Right atrium auricular region (tissue), 2 donors: ENCODE measurements around the gene ESRRA. TPM values are rescaled to one million over a fixed set of nuclear protein-coding genes. Genes with fewer than 3 reads are reported as not detected.

Source experiments
- DNase-seq: peaks from one replicate; pipeline ENCODE4 v3.0.0-alpha.2; 2019; ENCODE audit warnings: low spot score
- H3K27ac ChIP-seq, 2 donors: fragments of 200-600 bp; sonication (generic); 1 replicate in 1 of 2; 2 replicates in 1 of 2; pipeline ENCODE4 v1.5.1; 2016 to 2019
- H3K27me3 ChIP-seq, 2 donors: fragments of 200-600 bp; sonication (generic); one replicate each; pipeline versions ENCODE4 v1.5.1 to v1.6.0; 2017 to 2019
- H3K36me3 ChIP-seq: fragments of 200-600 bp; sonication (generic); one replicate; pipeline ENCODE4 v1.5.1; 2016
- H3K4me1 ChIP-seq, 2 donors: fragments of 200-600 bp; sonication (generic); one replicate each; pipeline versions ENCODE4 v1.5.1 to v1.6.0; 2017 to 2019
- H3K4me3 ChIP-seq, 2 donors: fragments of 200-600 bp; sonication (generic); 1 replicate in 1 of 2; 2 replicates in 1 of 2; pipeline ENCODE4 v1.5.1; 2017 to 2019; ENCODE audit warnings: mild to moderate bottlenecking in 1 of 2, moderate library complexity in 1 of 2
- H3K9me3 ChIP-seq, 2 donors: fragments of 200-600 bp; sonication (generic); one replicate each; pipeline ENCODE4 v1.5.1; 2019
- total RNA-seq, 2 donors: library from RNA; depleted of rRNA; stranded (reverse); fragments of >200 nt; gene quantifications; one replicate each; pipeline ENCODE4 v1.1.0, GENCODE V29; 2016
- TF ChIP-seq, protein P1 (sequence below), 2 donors: fragments of 200-600 bp; sonication (generic); IDR thresholded peaks; one replicate each; pipeline ENCODE4 v1.5.1; 2019; ENCODE audit warnings: antibody characterized with exemption in 2 of 2

ESRRA gene
- total RNA-seq, 2 donors from 2014 or later: 164 to 190 TPM

GRCh38 chr11:64334764-64335735 lies 29.7 kb downstream of the ESRRA start:
- Histone ChIP-seq H3K4me1 (peaks cover 0 to 16% of the 10 kb centered on the region in 2 donors), H3K9me3 (no peaks in the 10 kb centered on the region), H3K27me3 (no peaks in the 10 kb centered on the region), H3K4me3 (no peak overlapping the region), H3K27ac (peak overlapping the region in 1 of 2 donors; percentile 27), H3K36me3 (no peaks in the 10 kb centered on the region)
- peak; percentile 74 for DNase-seq
- TF ChIP-seq, protein P1, sequence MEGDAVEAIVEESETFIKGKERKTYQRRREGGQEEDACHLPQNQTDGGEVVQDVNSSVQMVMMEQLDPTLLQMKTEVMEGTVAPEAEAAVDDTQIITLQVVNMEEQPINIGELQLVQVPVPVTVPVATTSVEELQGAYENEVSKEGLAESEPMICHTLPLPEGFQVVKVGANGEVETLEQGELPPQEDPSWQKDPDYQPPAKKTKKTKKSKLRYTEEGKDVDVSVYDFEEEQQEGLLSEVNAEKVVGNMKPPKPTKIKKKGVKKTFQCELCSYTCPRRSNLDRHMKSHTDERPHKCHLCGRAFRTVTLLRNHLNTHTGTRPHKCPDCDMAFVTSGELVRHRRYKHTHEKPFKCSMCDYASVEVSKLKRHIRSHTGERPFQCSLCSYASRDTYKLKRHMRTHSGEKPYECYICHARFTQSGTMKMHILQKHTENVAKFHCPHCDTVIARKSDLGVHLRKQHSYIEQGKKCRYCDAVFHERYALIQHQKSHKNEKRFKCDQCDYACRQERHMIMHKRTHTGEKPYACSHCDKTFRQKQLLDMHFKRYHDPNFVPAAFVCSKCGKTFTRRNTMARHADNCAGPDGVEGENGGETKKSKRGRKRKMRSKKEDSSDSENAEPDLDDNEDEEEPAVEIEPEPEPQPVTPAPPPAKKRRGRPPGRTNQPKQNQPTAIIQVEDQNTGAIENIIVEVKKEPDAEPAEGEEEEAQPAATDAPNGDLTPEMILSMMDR (IDR thresholded peaks at IDR 0.05): no peak

DNA sequence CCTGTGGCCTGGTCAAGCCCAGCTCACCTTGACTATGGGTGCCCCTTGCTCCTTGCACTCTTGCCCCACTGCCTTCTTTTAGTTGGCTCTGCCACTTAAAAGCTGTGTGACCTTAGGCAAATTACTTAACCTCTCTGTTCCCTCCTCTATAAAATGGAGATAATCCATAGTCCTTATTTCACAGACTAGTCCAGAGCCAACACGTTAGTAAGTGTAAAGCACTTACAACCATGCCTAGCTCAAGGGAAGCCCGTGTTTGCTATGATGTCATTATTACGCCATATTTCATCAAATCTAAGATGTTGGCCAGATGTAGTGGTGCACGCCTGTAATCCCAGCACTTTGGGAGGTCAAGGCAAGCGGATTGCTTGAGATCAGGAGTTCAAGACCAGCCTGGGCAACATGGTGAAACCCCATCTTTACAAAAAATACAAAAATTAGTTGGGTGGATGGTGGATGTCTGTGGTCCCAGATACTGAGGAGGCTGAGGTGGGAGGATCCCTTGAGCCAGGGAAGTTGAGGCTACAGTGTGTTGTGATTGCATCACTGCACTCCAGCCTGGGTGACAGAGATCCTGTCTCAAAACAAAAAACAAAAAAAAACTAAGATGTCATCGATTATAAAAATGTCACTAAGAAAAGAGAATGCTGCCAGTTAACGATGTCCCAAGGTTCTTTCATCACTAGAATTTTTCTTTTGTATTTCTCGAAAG lies 32.4 kb downstream of the ESRRA start:
- H3K36me3 ChIP-seq: no peaks in the 10 kb centered on the region
- H3K4me3 ChIP-seq: no peak overlapping the region
- H3K27me3 ChIP-seq: no peaks in the 10 kb centered on the region
- TF ChIP-seq, protein P1 (IDR thresholded peaks at IDR 0.05): no peak
- no peak for DNase-seq
- H3K4me1 ChIP-seq: peaks cover 0 to 19% of the 10 kb centered on the region in 2 donors
- H3K27ac ChIP-seq: no peak overlapping the region
- H3K9me3 ChIP-seq: no peaks in the 10 kb centered on the region

DNA sequence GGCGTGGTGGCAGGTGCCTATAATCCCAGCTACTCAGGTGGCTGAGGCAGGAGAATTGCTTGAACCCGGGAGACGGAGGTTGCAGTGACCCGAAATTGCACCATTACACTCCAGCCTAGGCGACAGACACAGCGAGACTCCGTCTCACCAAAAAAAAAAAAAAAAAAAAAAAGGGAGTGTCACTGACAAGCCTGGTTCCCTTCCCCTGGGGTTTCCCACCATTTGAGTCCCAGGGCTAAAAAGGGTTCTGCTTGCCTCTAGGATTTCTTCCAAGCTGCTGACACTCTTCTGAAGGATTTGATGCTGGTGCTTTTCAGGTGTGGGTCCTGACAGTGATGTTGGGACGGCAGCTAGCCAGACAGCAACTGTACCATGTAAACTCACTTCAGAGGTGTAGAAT lies 33.4 kb downstream of the ESRRA start:
- Histone ChIP-seq H3K36me3 (no peaks in the 10 kb centered on the region), H3K27ac (no peak overlapping the region), H3K4me3 (no peak overlapping the region), H3K9me3 (no peaks in the 10 kb centered on the region), H3K27me3 (no peaks in the 10 kb centered on the region), H3K4me1 (peaks cover 0 to 29% of the 10 kb centered on the region in 2 donors)
- TF ChIP-seq, protein P1 (IDR thresholded peaks at IDR 0.05): no peak
- DNase-seq: no peak

DNA sequence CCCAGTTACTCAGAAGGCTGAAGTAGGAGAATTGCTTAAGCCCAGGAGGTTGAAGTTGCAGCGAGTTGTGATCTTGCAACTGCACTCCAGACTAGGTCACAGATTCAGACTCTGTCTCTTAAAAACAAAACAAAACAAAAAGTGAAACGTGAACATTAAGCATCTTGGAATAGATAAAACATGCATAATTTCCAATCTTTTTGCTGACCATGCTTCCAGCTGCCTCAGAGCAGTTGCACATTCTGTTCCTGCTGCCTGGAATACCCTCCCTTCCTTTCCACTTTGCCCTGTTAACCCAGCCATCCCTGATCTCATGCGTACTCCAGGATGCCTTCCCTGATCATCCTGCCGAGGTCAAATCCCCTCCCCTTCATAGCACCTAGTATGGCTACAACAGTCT lies 34.0 kb downstream of the ESRRA start:
- no peak for DNase-seq
- Histone ChIP-seq H3K4me1 (peaks cover 0 to 32% of the 10 kb centered on the region in 2 donors), H3K27ac (no peak overlapping the region), H3K9me3 (no peaks in the 10 kb centered on the region), H3K27me3 (no peaks in the 10 kb centered on the region), H3K4me3 (no peak overlapping the region), H3K36me3 (no peaks in the 10 kb centered on the region)
- TF ChIP-seq, protein P1 (IDR thresholded peaks at IDR 0.05): no peak

- Histone ChIP-seq H3K4me3 (peak within 1 kb of the TSS; percentile 13 to 26), H3K27ac (no peak within 1 kb of the TSS), H3K4me1 (peaks cover 0 to 32% of the 10 kb centered on the region in 2 donors), H3K27me3 (no peaks in the 10 kb centered on the region), H3K9me3 (no peaks in the 10 kb centered on the region), H3K36me3 (no peaks in the 10 kb centered on the region)
- DNase-seq: no peak
- TF ChIP-seq, protein P1 (IDR thresholded peaks at IDR 0.05): no peak
Observed at GRCh38 chr11:64339754-64340408, 34.6 kb downstream of the ESRRA start, which contains the start of gene CCDC88B. Gene CCDC88B, plus strand, starts transcription at chr11:64340204. Its CDS starts 63 bp downstream, at chr11:64340267.
